A172 (cell line): ENCODE measurements around the gene TFEB. TPM values are rescaled to one million over a fixed set of nuclear protein-coding genes. Genes with fewer than 3 reads are reported as not detected.

ENCODE experiments used
- DNase-seq: peaks from one replicate; pipeline ENCODE4 v3.0.0-alpha.2; 2015; ENCODE audit warnings: low spot score
- total RNA-seq: library from RNA; depleted of rRNA; stranded (reverse); fragments of >200 nt; shearing (Covaris generic); gene quantifications from 2 replicates; pipeline ENCODE4 v1.2.3, GENCODE V29; 2014

Gene TFEB
- total RNA-seq, 1 experiment from 2014 or later, result 6.0 TPM

GRCh38 chr6:41653691-41654090 is 81.7 kb downstream of the TFEB start:
- no peak for DNase-seq

- no peak for DNase-seq
These were observed 82.3 kb downstream of the TFEB start for GRCh38 chr6:41652866-41653652.

GRCh38 chr6:41651962-41652657 is 83.3 kb downstream of the TFEB start:
- no peak for DNase-seq

- no peak for DNase-seq
These were observed 84.0 kb downstream of the TFEB start for GRCh38 chr6:41651246-41651961.

GRCh38 chr6:41650120-41650519 is 85.3 kb downstream of the TFEB start:
- DNase-seq, result no peak

GRCh38 chr6:41649596-41649995 is 85.8 kb downstream of the TFEB start:
- no peak for DNase-seq

- no peak for DNase-seq
These were observed 86.5 kb downstream of the TFEB start for GRCh38 chr6:41648921-41649320.

GRCh38 chr6:41648070-41648585 is 87.3 kb downstream of the TFEB start:
- DNase-seq, result no peak

GRCh38 chr6:41647061-41647511 is 88.3 kb downstream of the TFEB start:
- DNase-seq, result no peak

GRCh38 chr6:41646026-41646795 is 89.2 kb downstream of the TFEB start:
- no peak for DNase-seq

GRCh38 chr6:41645007-41645618 is 90.3 kb downstream of the TFEB start:
- DNase-seq, result no peak

GRCh38 chr6:41644297-41644879 is 91.0 kb downstream of the TFEB start:
- no peak for DNase-seq

- DNase-seq, result no peak
These were observed 91.5 kb downstream of the TFEB start for GRCh38 chr6:41643899-41644269.

- DNase-seq, result no peak
These were observed 92.2 kb downstream of the TFEB start for GRCh38 chr6:41642960-41643898.

GRCh38 chr6:41642090-41642959 is 93.1 kb downstream of the TFEB start:
- no peak for DNase-seq

GRCh38 chr6:41641352-41641925 is 94.0 kb downstream of the TFEB start:
- no peak for DNase-seq

GRCh38 chr6:41640426-41640825 is 95.0 kb downstream of the TFEB start:
- DNase-seq, result no peak

- DNase-seq, result no peak
These were observed 95.5 kb downstream of the TFEB start for GRCh38 chr6:41639809-41640371.
